Spleen (tissue), 11 donors: ENCODE results near the gene NF2. TPM values are rescaled to one million over a fixed set of nuclear protein-coding genes. Genes with fewer than 3 reads are reported as not detected.

Experiments
- DNase-seq: peaks from one replicate; pipeline ENCODE4 v3.0.0-alpha.2; 2020
- H3K27ac ChIP-seq, 8 donors: fragments of 200-600 bp; sonication (generic) in 7 of 8; 1 replicate in 4 of 8; 2 replicates in 4 of 8; pipeline versions ENCODE4 v1.5.0 to v1.8.0; 2016 to 2021; ENCODE audit warnings: inconsistent platforms in 4 of 8, mild to moderate bottlenecking in 4 of 8, moderate library complexity in 1 of 8
- H3K27me3 ChIP-seq, 7 donors: fragments of 200-600 bp; sonication (generic) in 6 of 7; replicated peaks in 1 of 7; 1 replicate in 4 of 7; 2 replicates in 3 of 7; pipeline versions ENCODE4 v1.5.0 to v1.8.0; 2016 to 2021; ENCODE audit warnings: inconsistent platforms in 3 of 7, mild to moderate bottlenecking in 1 of 7
- H3K36me3 ChIP-seq, 6 donors: fragments of 200-600 bp; sonication (generic) in 5 of 6; 1 replicate in 4 of 6; 2 replicates in 2 of 6; pipeline versions ENCODE4 v1.5.0 to v1.8.0; 2016 to 2021; ENCODE audit warnings: inconsistent platforms in 2 of 6
- H3K4me1 ChIP-seq, 6 donors: fragments of 200-600 bp; sonication (generic) in 5 of 6; 1 replicate in 3 of 6; 2 replicates in 3 of 6; pipeline versions ENCODE4 v1.5.0 to v1.8.0; 2016 to 2021; ENCODE audit warnings: inconsistent platforms in 3 of 6
- H3K4me3 ChIP-seq, 8 donors: fragments of 200-600 bp; sonication (generic) in 7 of 8; 1 replicate in 4 of 8; 2 replicates in 4 of 8; pipeline versions ENCODE4 v1.5.0 to v1.8.0; 2016 to 2021; ENCODE audit warnings: inconsistent platforms in 4 of 8, mild to moderate bottlenecking in 4 of 8, moderate library complexity in 2 of 8
- H3K9me3 ChIP-seq, 8 donors: fragments of 200-600 bp; sonication (generic) in 7 of 8; 1 replicate in 4 of 8; 2 replicates in 4 of 8; pipeline versions ENCODE4 v1.5.0 to v1.8.0; 2016 to 2021; ENCODE audit warnings: inconsistent platforms in 4 of 8
- POLR2A ChIP-seq, 3 donors: fragments of 450-650 bp; IDR thresholded peaks; one replicate each; pipeline ENCODE4 v1.5.1; 2017; ENCODE audit warnings: antibody characterized with exemption in 3 of 3, mild to moderate bottlenecking in 1 of 3
- POLR2AphosphoS5 ChIP-seq, 3 donors: sonication (generic); formaldehyde crosslinking; IDR thresholded peaks; one replicate each; pipeline ENCODE4 v1.5.1; 2017; ENCODE audit warnings: antibody characterized with exemption in 3 of 3
- WGBS, 5 donors: extraction: QIAGEN DNeasy Blood & Tissue Kit in 3 of 5; methylation state at CpG; one replicate each; pipeline versions ENCODE4 v1.1.5 to v1.1.7; 2013 to 2018; 5-methylcytosine and 5-hydroxymethylcytosine counted together
- intact Hi-C: fragments of 100-400 bp; cut with DNase I; formaldehyde crosslinking; loops from one replicate; pipeline ENCODE4 v1.15.0; 2023; ENCODE audit warnings: low total_unique reads
- polyA plus RNA-seq, 3 donors: library from polyadenylated mRNA; stranded (reverse); fragments of 200-250 nt; gene quantifications; one replicate each; pipeline ENCODE4 v1.2.1, GENCODE V29; 2013
- total RNA-seq, 7 donors: library from RNA; depleted of rRNA in 3 of 7; stranded (reverse); fragments of >200 nt in 3 of 7; fragmentation: NEBNext Ultra II Directional in 4 of 7; extraction: Animal tissue kit (Norgen Biotek cat#: 25700) in 4 of 7; gene quantifications; one replicate each; pipeline versions ENCODE4 v1.1.0 to v1.2.1, GENCODE V29; 2016 to 2021
- TF ChIP-seq, protein P1 (sequence below), 11 experiments: fragments of 200-600 bp in 7 of 11; fragments of 450-650 bp in 4 of 11; sonication (generic) in 4 of 11; IDR thresholded peaks in 8 of 11; conservative IDR thresholded peaks in 3 of 11; 1 replicate in 7 of 11; 2 replicates in 4 of 11; pipeline versions ENCODE4 v1.4.0 to v1.8.0; 2016 to 2021; ENCODE audit warnings: antibody characterized with exemption in 11 of 11, inconsistent platforms in 4 of 11, mild to moderate bottlenecking in 1 of 11
- donor health status: healthy with polysubstance abuse.
- donor health status: DM: no; HTN: no; CAD: no; lungs with moderate emphysema.
- donor health status: DM: no; HTN: no; CAD: no.
- donor health status: Bipolar disorder and iron deficiency.
- donor health status: healthy.
- donor health status: DM: no; HTN: no; CAD: no.
- donor health status: DM: yes; HTN: yes; CAD: no.

Gene NF2
- total and polyA plus RNA-seq, 10 donors, result 3.9 to 42.9 (median 31.4) TPM

- H3K36me3 ChIP-seq, result peaks cover 2 to 99% (median 92%) of the 10 kb centered on the region in 6 donors
- H3K4me1 ChIP-seq, result no peaks in the 10 kb centered on the region
- no peak for DNase-seq
- intact Hi-C loops, result no loop called here
- TF ChIP-seq POLR2AphosphoS5 (IDR thresholded peaks at IDR 0.05), result peak in 1 of 3 donors; percentile 39
- TF ChIP-seq, protein P1, sequence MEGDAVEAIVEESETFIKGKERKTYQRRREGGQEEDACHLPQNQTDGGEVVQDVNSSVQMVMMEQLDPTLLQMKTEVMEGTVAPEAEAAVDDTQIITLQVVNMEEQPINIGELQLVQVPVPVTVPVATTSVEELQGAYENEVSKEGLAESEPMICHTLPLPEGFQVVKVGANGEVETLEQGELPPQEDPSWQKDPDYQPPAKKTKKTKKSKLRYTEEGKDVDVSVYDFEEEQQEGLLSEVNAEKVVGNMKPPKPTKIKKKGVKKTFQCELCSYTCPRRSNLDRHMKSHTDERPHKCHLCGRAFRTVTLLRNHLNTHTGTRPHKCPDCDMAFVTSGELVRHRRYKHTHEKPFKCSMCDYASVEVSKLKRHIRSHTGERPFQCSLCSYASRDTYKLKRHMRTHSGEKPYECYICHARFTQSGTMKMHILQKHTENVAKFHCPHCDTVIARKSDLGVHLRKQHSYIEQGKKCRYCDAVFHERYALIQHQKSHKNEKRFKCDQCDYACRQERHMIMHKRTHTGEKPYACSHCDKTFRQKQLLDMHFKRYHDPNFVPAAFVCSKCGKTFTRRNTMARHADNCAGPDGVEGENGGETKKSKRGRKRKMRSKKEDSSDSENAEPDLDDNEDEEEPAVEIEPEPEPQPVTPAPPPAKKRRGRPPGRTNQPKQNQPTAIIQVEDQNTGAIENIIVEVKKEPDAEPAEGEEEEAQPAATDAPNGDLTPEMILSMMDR (IDR thresholded peaks at IDR 0.05 in 8 of 11, conservative IDR thresholded peaks at IDR 0.05 in 3 of 11), result no peak
- no peaks in the 10 kb centered on the region for H3K9me3 ChIP-seq
- no peaks in the 10 kb centered on the region for H3K27me3 ChIP-seq
- 82 to 91% (median 86%) methylated on average over 13 to 14 of the region's 14 CpGs for WGBS, 5 donors
- no peak overlapping the region for H3K27ac ChIP-seq
- H3K4me3 ChIP-seq, result no peak overlapping the region
Observed at GRCh38 chr22:29673361-29674066, 70.1 kb downstream of the NF2 start.

- Histone ChIP-seq H3K36me3 (peaks cover 6 to 99% (median 92%) of the 10 kb centered on the region in 6 donors), H3K27ac (no peak overlapping the region), H3K4me3 (no peak overlapping the region), H3K4me1 (no peaks in the 10 kb centered on the region), H3K9me3 (no peaks in the 10 kb centered on the region), H3K27me3 (no peaks in the 10 kb centered on the region)
- no peak for DNase-seq
- no peak for TF ChIP-seq POLR2AphosphoS5 (IDR thresholded peaks at IDR 0.05)
- no peak for TF ChIP-seq POLR2A (IDR thresholded peaks at IDR 0.05)
- TF ChIP-seq, protein P1 (IDR thresholded peaks at IDR 0.05 in 8 of 11, conservative IDR thresholded peaks at IDR 0.05 in 3 of 11), result no peak
- intact Hi-C loops, result no loop called here
- 91 to 100% (median 96%) methylated on average over 7 to 8 of the region's 8 CpGs for WGBS, 5 donors
Observed at GRCh38 chr22:29674121-29674520, 70.7 kb downstream of the NF2 start.

DNA sequence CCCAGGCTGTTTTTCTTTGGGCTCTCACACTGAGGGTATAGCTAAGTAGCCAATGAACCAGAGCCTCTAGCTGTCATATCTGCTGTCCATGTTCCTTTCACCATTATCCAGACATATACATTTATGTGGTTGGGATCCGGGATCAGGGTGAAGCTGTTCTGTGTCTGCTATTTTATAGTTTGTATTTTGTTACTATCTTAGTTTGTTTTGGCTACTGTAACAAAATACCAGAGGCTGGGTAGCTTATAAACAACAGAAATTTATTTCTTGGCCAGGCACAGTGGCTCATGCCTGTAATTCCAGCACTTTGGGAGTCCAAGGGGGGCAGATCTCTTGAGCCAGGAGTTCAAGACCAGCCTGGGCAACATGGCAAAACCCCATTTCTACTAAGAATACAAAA is 75.9 kb downstream of the NF2 start:
- H3K36me3 ChIP-seq, result peaks cover 4 to 100% (median 92%) of the 10 kb centered on the region in 6 donors
- WGBS, 5 donors, result 97 to 100% (median 100%) methylated on average over 1 of the region's 1 CpG
- TF ChIP-seq POLR2A (IDR thresholded peaks at IDR 0.05), result no peak
- TF ChIP-seq, protein P1 (IDR thresholded peaks at IDR 0.05 in 8 of 11, conservative IDR thresholded peaks at IDR 0.05 in 3 of 11), result no peak
- no peak for TF ChIP-seq POLR2AphosphoS5 (IDR thresholded peaks at IDR 0.05)
- H3K4me3 ChIP-seq, result no peak overlapping the region
- H3K27ac ChIP-seq, result no peak overlapping the region
- no peaks in the 10 kb centered on the region for H3K4me1 ChIP-seq
- no peaks in the 10 kb centered on the region for H3K27me3 ChIP-seq
- no peak for DNase-seq
- intact Hi-C loops, result no loop called here
- H3K9me3 ChIP-seq, result no peaks in the 10 kb centered on the region

DNA sequence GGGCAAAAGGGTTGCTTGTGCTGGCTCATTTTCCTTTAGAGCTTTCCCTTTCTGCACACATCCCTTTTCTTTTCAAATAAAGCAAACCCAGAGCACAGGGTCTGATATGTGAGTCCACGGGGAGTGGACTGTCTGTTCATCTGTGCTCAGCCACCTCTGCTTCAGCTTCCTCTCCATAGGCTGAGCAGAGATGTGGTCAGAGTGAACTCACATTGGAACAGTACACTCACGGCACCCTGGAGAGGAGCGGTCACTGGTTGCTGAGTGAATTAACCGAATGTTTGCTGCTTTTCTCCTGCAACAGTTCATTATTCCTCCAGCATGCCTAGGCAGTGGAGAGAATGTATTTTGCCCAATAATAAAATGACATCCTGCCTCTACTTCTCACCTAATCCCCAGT is 80.1 kb downstream of the NF2 start:
- no peaks in the 10 kb centered on the region for H3K27me3 ChIP-seq
- no peak for TF ChIP-seq POLR2A (IDR thresholded peaks at IDR 0.05)
- TF ChIP-seq, protein P1 (IDR thresholded peaks at IDR 0.05 in 8 of 11, conservative IDR thresholded peaks at IDR 0.05 in 3 of 11), result no peak
- TF ChIP-seq POLR2AphosphoS5 (IDR thresholded peaks at IDR 0.05), result no peak
- DNase-seq, result no peak
- no peak overlapping the region for H3K4me3 ChIP-seq
- no peaks in the 10 kb centered on the region for H3K9me3 ChIP-seq
- intact Hi-C loops, result no loop called here
- WGBS, 5 donors, result 93 to 99% (median 94%) methylated on average over 4 of the region's 4 CpGs
- peaks cover 4 to 100% (median 59%) of the 10 kb centered on the region in 6 donors for H3K36me3 ChIP-seq
- no peak overlapping the region for H3K27ac ChIP-seq
- peaks cover 0 to 6% (median 0%) of the 10 kb centered on the region in 6 donors for H3K4me1 ChIP-seq
